Stimulated activated CD8-positive, alpha-beta memory T cell treated with anti-CD3 and anti-CD28 coated beads, Interleukin-4, amount 100 ng/mL, for 4 hours (primary cell): ENCODE measurements around the gene ABCG4.
"Not testable (repeated sequence)": the region's sequence is repeated elsewhere in the genome, so short reads cannot be mapped to it uniquely, and the experiment has no call there.

Source experiments
- DNase-seq, 2 donors: peaks; one replicate each; pipeline ENCODE4 v3.0.0-alpha.2; 2020; ENCODE audit warnings: low read depth in 2 of 2, low spot score in 1 of 2

The ABCG4 gene

GRCh38 chr11:119152604-119153003, 3.8 kb downstream of the ABCG4 start:
- DNase-seq: no peak

- DNase-seq: no peak
Observed at GRCh38 chr11:119153049-119153818, 4.4 kb downstream of the ABCG4 start.

- DNase-seq: no peak
Observed at GRCh38 chr11:119154178-119154577, 5.3 kb downstream of the ABCG4 start.

- DNase-seq: no peak
Observed at GRCh38 chr11:119155733-119156492, 7.1 kb downstream of the ABCG4 start.

GRCh38 chr11:119156496-119156895, 7.6 kb downstream of the ABCG4 start:
- no peak for DNase-seq

- DNase-seq: no peak
Observed at GRCh38 chr11:119157063-119157462, 8.2 kb downstream of the ABCG4 start.

GRCh38 chr11:119158467-119158866, 9.6 kb downstream of the ABCG4 start:
- DNase-seq: no peak

GRCh38 chr11:119160151-119160550, 11.3 kb downstream of the ABCG4 start:
- no peak for DNase-seq

- DNase-seq: no peak
Observed at GRCh38 chr11:119161871-119162270, 13.0 kb downstream of the ABCG4 start.

- no peak for DNase-seq
Observed at GRCh38 chr11:119166368-119167076, 17.7 kb downstream of the ABCG4 start.

GRCh38 chr11:119167077-119167458, 18.2 kb downstream of the ABCG4 start:
- not testable (repeated sequence) for DNase-seq

GRCh38 chr11:119167933-119168332, 19.1 kb downstream of the ABCG4 start:
- no peak for DNase-seq

- peak; percentile 68 to 72 for DNase-seq
Observed at GRCh38 chr11:119168471-119169281, 19.8 kb downstream of the ABCG4 start, which contains the start of gene NLRX1. Gene NLRX1 (plus strand): TSS chr11:119168725. CDS start chr11:119171404, 2,679 bp downstream.

GRCh38 chr11:119169282-119169719, 20.4 kb downstream of the ABCG4 start:
- DNase-seq: no peak

- DNase-seq: no peak
Observed at GRCh38 chr11:119172513-119172912, 23.7 kb downstream of the ABCG4 start.

- DNase-seq: no peak
Observed at GRCh38 chr11:119173453-119173852, 24.6 kb downstream of the ABCG4 start.

GRCh38 chr11:119175493-119176077, 26.7 kb downstream of the ABCG4 start:
- DNase-seq: no peak

- DNase-seq: no peak
Observed at GRCh38 chr11:119178166-119178680, 29.4 kb downstream of the ABCG4 start.

- no peak for DNase-seq
Observed at GRCh38 chr11:119179342-119179741, 30.5 kb downstream of the ABCG4 start.

- DNase-seq: no peak
Observed at GRCh38 chr11:119179983-119180382, 31.1 kb downstream of the ABCG4 start.
